Progenitor cell of endocrine pancreas (in vitro differentiated cells): ENCODE measurements around the gene APBA3. TPM values are rescaled to one million over a fixed set of nuclear protein-coding genes. Genes with fewer than 3 reads are reported as not detected.

ENCODE experiments used
- DNase-seq: peaks from one replicate; pipeline ENCODE4 v3.0.0; 2021; ENCODE audit warnings: low spot score; ENCODE audit not compliant: unreplicated experiment
- H3K27ac Mint-ChIP-seq: 2 replicates; pipeline ENCODE4 v1.8.0; 2021; ENCODE audit warnings: mild to moderate bottlenecking, moderate library complexity, mixed read lengths
- H3K27me3 Mint-ChIP-seq: 2 replicates; pipeline ENCODE4 v1.8.0; 2021; ENCODE audit warnings: mixed read lengths
- H3K36me3 Mint-ChIP-seq: 2 replicates; pipeline ENCODE4 v1.8.0; 2022; ENCODE audit warnings: mixed read lengths; ENCODE audit not compliant: insufficient read depth
- H3K4me1 Mint-ChIP-seq: 2 replicates; pipeline ENCODE4 v1.8.0; 2021; ENCODE audit warnings: low read depth, mixed read lengths
- H3K4me3 Mint-ChIP-seq: 2 replicates; pipeline ENCODE4 v1.8.0; 2021; ENCODE audit warnings: low read depth, mild to moderate bottlenecking, moderate library complexity, mixed read lengths
- H3K9me3 Mint-ChIP-seq: 2 replicates; pipeline ENCODE4 v1.8.0; 2021; ENCODE audit warnings: low read depth, mixed read lengths
- total RNA-seq: library from RNA; stranded (reverse); gene quantifications from 2 replicates; pipeline ENCODE4 v1.2.1, GENCODE V29; 2021
- TF ChIP-seq, protein P1 (sequence below): fragments of 200-600 bp; sonication (generic); IDR thresholded peaks from one replicate; pipeline ENCODE4 v1.5.0; 2021; ENCODE audit warnings: antibody characterized with exemption, mild to moderate bottlenecking; ENCODE audit not compliant: unreplicated experiment

The APBA3 gene
- total RNA-seq, 1 donor from 2014 or later, result 31.4 TPM

DNA sequence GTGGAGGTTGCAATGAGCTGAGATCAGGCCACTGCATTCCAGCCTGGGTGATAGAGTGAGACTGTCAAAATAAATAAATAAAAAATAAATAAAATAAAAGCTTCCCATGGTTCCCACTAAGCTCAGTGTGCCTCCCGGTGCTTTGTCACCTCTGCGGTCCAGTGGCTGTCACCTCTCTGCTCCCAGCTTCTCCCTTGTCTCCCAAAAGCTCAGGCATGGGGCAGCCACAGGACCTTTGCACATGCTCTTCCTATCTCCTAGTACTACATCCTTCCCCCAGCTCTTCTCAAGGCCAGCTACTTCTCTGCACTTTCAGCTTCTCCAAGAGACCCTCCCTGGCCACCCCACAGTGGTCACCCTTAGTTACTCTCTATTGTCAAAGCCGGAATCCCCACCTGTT lies 32.3 kb upstream of the APBA3 start:
- H3K27me3 Mint-ChIP-seq, result peaks cover 44% of the 10 kb centered on the region
- no peaks in the 10 kb centered on the region for H3K36me3 Mint-ChIP-seq
- H3K4me3 Mint-ChIP-seq, result no peak overlapping the region
- peaks cover 7% of the 10 kb centered on the region for H3K9me3 Mint-ChIP-seq
- no peaks in the 10 kb centered on the region for H3K4me1 Mint-ChIP-seq
- TF ChIP-seq, protein P1, sequence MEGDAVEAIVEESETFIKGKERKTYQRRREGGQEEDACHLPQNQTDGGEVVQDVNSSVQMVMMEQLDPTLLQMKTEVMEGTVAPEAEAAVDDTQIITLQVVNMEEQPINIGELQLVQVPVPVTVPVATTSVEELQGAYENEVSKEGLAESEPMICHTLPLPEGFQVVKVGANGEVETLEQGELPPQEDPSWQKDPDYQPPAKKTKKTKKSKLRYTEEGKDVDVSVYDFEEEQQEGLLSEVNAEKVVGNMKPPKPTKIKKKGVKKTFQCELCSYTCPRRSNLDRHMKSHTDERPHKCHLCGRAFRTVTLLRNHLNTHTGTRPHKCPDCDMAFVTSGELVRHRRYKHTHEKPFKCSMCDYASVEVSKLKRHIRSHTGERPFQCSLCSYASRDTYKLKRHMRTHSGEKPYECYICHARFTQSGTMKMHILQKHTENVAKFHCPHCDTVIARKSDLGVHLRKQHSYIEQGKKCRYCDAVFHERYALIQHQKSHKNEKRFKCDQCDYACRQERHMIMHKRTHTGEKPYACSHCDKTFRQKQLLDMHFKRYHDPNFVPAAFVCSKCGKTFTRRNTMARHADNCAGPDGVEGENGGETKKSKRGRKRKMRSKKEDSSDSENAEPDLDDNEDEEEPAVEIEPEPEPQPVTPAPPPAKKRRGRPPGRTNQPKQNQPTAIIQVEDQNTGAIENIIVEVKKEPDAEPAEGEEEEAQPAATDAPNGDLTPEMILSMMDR, result no peak
- H3K27ac Mint-ChIP-seq, result no peak overlapping the region
- no peak for DNase-seq

DNA sequence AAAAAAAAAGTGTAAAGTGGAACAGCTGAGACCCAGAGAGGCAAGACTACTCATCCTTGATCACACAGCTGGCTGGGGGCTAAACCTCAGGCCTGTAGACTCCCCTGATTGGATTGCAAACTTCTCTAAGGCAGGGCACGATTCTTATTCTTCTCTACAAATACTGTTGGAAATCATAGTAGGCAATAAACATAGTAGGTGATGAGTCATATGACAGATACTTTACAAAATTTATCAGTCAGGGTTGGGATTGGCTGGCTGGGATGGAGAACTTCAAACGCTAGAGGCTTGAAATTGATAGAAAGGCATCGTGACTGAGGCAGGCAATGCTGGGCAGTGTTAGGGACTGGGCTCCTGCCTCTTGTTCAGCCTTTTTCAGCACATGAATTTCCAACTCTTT lies 30.6 kb upstream of the APBA3 start:
- Mint-ChIP-seq H3K4me1 (no peaks in the 10 kb centered on the region), H3K36me3 (no peaks in the 10 kb centered on the region), H3K4me3 (no peak overlapping the region), H3K27ac (no peak overlapping the region), H3K9me3 (peaks cover 7% of the 10 kb centered on the region), H3K27me3 (peaks cover 46% of the 10 kb centered on the region)
- TF ChIP-seq, protein P1, result no peak
- no peak for DNase-seq

DNA sequence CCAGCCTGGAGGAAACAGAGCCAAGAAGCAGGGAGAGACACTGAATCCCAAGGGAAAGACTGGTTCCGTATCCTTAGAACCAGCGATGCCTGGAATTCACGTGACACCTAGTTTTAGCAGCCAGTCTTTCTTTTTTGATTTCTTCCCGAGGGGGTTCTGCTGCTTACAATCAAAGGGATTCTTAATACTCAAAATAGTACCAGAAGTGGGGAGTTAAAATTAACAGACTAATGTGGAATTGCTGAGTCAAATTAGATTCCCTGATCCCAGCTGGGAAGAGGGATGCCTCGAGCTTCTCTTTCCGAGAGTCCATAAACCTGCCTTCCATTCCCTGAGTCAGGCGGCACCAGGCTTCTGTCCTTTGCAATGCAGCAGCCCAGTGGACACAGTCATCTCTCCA lies 29.4 kb upstream of the APBA3 start:
- H3K36me3 Mint-ChIP-seq, result no peaks in the 10 kb centered on the region
- no peak overlapping the region for H3K4me3 Mint-ChIP-seq
- TF ChIP-seq, protein P1, result no peak
- H3K27me3 Mint-ChIP-seq, result peaks cover 49% of the 10 kb centered on the region
- H3K9me3 Mint-ChIP-seq, result no peaks in the 10 kb centered on the region
- DNase-seq, result no peak
- H3K27ac Mint-ChIP-seq, result no peak overlapping the region
- no peaks in the 10 kb centered on the region for H3K4me1 Mint-ChIP-seq

DNA sequence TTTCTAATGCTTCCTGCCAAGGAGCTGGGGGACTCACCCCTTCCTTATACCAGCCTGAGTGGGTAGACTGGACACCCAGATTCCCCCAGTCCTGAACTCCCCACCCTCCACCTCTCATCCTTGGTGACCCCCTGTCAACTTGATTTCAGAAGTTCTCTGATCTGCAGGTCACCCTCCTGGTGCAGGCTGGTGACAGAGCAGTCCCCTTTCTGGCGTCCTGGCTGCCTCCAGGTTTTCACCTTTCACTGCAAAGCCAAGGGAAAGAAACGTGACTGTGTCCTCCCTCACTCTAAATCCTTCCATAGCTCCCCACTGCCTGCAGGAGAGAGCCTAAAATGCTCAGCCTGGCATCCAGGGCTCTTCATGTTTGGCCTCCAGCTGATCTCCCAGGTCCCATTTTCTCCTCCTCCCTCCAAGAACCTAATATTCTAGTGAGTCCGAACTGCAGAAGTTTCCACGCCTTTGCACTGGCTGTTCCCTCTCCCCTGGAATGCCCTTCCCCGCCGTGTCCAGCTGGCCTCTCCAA lies 28.8 kb upstream of the APBA3 start:
- no peaks in the 10 kb centered on the region for H3K36me3 Mint-ChIP-seq
- no peak overlapping the region for H3K4me3 Mint-ChIP-seq

DNA sequence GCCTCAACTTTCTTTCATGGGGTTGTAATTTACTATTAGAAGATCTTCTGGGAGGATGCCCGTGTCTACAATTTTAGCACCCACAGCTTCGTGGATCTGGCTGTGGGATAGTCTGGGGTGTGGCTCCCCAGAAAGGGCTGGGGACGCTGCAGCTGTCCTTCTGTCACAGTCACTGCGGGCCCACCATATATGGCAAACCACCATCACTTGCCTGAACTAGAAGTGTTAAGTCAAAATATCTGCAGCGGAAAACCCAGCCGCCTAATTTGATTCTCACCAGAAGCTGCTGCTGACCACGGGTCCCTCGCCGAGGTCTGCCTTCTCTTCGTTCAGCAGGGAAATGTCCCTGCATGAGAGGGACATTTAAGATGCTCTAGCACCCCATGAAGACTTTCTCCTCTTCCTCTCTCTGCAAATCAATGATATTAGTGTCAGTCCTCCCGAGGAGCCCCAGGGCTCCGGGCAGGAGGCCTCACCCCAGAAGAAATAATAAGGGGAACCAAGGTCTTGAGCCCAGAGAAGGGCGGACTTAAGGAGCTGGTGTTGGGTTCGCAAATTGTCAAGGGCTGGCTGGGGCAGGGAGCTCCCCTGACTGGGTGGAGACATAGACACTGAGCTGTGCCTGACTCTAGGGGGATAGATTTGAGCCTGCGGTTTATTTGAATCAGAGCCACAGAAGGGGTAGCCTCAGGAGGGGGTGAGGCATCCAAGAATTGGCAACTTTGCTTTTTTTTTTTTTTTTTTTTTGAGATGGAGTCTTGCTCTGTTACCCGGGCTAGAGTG lies 27.7 kb upstream of the APBA3 start:
- Mint-ChIP-seq H3K36me3 (no peaks in the 10 kb centered on the region), H3K4me3 (no peak overlapping the region), H3K4me1 (no peaks in the 10 kb centered on the region), H3K9me3 (no peaks in the 10 kb centered on the region), H3K27me3 (peaks cover 60% of the 10 kb centered on the region), H3K27ac (no peak overlapping the region)
- TF ChIP-seq, protein P1, result no peak
- DNase-seq, result no peak

More for the DNA sequence above, 28.8 kb upstream of the APBA3 start:
- Mint-ChIP-seq H3K27ac (no peak overlapping the region), H3K4me1 (no peaks in the 10 kb centered on the region), H3K9me3 (no peaks in the 10 kb centered on the region), H3K27me3 (peaks cover 52% of the 10 kb centered on the region)
- no peak for DNase-seq
- TF ChIP-seq, protein P1, result no peak
